ENCODE measurements around the gene BTBD9.

DNA sequence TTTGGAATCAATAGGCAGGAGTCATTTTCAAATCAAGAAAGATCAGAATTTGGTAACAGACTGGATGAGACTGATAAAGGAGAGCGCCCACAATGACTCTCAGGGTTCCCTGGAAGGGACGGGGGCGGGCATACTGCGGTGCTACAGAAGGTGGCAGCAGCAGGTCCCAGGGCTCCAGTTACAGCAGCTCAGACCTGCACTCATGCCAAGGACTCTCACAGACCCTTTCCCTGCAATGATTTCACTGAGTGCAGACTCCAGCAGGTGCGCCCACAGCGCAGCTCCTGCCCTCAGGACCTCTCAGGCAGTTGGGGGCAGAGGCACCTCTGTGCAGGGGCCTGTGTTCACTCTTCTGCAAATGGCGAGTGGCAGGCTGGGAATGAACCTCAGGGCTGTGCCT is 460.4 kb downstream of the BTBD9 start:
- TF ChIP-seq, protein P1, sequence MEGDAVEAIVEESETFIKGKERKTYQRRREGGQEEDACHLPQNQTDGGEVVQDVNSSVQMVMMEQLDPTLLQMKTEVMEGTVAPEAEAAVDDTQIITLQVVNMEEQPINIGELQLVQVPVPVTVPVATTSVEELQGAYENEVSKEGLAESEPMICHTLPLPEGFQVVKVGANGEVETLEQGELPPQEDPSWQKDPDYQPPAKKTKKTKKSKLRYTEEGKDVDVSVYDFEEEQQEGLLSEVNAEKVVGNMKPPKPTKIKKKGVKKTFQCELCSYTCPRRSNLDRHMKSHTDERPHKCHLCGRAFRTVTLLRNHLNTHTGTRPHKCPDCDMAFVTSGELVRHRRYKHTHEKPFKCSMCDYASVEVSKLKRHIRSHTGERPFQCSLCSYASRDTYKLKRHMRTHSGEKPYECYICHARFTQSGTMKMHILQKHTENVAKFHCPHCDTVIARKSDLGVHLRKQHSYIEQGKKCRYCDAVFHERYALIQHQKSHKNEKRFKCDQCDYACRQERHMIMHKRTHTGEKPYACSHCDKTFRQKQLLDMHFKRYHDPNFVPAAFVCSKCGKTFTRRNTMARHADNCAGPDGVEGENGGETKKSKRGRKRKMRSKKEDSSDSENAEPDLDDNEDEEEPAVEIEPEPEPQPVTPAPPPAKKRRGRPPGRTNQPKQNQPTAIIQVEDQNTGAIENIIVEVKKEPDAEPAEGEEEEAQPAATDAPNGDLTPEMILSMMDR (IDR thresholded peaks at IDR 0.05) = no peak
- TF ChIP-seq POLR2A (IDR thresholded peaks at IDR 0.05) = no peak
